ENCODE measurements around the gene ATP2A1.
"Not testable (repeated sequence)": the region's sequence is repeated elsewhere in the genome, so short reads cannot be mapped to it uniquely, and the experiment has no call there.

ATP2A1 gene

DNA sequence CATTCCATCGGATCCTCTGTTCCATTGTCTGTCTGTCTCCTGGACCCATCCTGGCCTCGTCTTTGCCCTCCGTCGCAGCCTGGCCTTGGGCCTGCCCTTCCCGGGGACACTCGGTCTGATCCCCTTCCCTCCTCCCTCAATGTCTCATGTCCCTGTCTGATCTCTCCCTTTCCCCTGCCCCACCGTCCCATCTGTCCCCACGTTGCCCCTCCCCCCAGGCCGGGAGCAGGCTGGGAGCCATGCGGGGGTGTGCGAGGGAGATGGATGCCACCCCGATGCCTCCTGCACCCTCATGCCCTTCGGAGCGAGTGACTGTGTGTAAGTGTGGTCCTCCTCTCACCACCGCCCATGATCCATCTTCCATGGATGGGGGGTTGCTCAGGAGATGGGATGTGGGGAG, 5.3 kb upstream of the ATP2A1 start:
- Mint-ChIP-seq H3K4me1 (ENCODE audit: low read depth) (peaks cover 2% of the 10 kb centered on the region), H3K4me3 (no peak overlapping the region), H3K27me3 (no peaks in the 10 kb centered on the region), H3K27ac (no peak overlapping the region), H3K9me3 (no peaks in the 10 kb centered on the region), H3K36me3 (ENCODE audit: low read depth) (peaks cover 35% of the 10 kb centered on the region)

DNA sequence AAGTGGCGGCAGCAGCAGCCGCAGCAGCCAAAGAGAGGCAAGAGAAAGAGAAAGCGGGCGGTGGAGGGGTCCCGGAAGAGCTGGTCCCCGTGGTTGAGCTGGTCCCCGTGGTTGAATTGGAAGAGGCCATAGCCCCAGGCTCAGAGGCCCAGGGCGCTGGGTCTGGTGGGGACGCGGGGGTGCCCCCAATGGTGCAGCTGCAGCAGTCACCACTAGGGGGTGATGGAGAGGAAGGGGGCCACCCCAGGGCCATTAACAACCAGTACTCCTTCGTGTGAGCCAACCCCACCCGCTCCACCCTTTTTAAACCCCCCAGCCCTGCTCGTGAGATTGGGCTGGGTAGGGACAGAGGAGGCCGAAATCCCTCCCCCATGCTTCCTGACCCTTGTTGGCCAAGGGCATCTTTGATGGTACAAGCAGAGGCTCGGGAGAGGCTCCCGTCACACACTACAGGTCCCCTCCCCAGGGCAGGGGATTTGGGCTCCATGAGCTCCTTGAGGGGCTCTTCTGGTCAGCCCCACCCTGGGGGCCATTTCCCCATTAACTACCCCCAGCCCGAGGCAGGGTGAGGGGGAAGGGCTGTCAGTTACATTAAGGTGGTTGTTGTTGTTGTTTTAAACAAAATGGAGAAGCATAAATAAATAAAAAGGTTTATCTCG, 4.6 kb upstream of the ATP2A1 start:
- Mint-ChIP-seq H3K4me1 (ENCODE audit: low read depth) (peaks cover 7% of the 10 kb centered on the region), H3K9me3 (no peaks in the 10 kb centered on the region), H3K4me3 (no peak overlapping the region)

GRCh38 chr16:28874406-28874805, 3.9 kb upstream of the ATP2A1 start:
- H3K4me1 Mint-ChIP-seq (ENCODE audit: low read depth) = peaks cover 14% of the 10 kb centered on the region
- H3K36me3 Mint-ChIP-seq (ENCODE audit: low read depth) = peaks cover 26% of the 10 kb centered on the region
- H3K4me3 Mint-ChIP-seq = no peak overlapping the region
- H3K27ac Mint-ChIP-seq = no peak overlapping the region
- H3K27me3 Mint-ChIP-seq = no peaks in the 10 kb centered on the region
- H3K9me3 Mint-ChIP-seq = no peaks in the 10 kb centered on the region

More for the DNA sequence above, 4.6 kb upstream of the ATP2A1 start:
- Mint-ChIP-seq H3K36me3 (ENCODE audit: low read depth) (peaks cover 34% of the 10 kb centered on the region), H3K27ac (no peak overlapping the region), H3K27me3 (no peaks in the 10 kb centered on the region)

DNA sequence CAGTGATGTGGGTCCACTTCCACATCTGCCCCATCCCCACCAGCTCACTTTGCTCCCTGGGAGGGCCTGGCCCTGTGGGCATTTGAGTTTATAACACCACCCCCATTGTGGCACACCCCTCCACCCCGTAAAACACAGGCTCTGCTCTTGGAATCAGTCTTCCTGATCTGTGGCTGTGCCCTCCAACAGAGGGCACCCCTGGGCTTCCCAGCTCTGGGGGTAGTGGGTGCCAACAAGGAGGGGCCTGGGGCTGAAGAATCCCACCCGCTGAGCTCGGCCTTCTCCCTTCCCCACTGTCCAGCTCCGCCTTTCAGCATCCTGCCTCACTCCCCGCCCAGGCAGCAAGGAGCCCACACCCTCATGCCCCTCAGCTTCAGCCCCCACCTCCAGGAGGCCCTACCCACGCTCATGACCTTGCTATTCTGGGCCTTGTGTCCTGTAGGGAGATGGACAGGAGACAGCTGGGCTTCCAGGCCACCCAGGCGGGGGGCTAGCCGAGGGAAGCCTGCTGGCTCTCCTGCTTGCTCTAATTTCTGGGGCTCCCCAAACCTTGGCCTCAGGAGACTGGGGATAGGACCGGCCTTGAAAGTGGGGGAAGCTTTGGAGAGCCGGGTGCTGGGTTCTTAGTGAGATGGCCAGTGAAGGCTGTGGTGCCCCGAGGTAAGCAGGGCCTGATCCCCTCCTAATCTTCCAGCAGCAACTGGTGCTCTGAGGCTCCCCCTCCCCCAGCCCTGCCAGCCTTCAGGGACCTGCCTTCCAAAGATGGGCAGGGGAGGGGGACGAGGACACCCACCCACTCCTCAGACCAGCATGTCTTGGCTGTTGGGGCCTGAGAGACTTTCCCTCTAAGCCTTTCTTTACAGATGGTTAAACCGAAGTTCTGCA, 2.9 kb upstream of the ATP2A1 start:
- no peak overlapping the region for H3K27ac Mint-ChIP-seq
- H3K9me3 Mint-ChIP-seq = no peaks in the 10 kb centered on the region
- no peaks in the 10 kb centered on the region for H3K27me3 Mint-ChIP-seq

DNA sequence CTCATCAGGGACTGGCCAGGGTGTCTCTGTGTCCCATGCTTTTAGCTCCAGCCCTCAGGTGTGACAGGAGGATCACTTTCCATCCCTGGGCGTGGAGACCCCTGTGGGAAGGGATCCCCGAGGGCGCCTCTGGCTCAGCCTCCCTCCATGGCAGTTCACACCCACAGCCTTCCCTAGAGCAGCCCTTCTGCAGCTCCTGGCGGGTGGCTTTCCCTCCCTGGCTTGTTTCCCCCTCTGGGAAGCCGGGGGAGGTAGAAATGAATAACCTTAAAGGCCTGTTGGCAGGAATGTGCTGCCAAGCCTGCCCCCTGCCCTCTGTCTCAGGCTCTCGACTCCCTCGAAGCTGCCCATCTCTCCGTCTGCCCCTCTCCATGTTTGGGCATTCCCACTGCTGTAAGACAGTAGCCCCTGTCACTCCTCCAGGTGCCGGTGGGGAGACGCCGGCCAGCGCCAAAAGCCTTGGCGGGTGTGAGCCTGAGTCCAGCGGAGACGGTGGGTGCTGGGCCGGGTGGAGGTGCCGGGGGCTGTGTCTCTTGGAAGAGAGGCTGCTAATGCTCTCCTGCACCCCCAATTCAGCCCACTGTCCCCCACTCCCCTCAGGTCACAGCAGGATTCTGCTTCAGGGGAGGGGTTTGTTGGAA, 2.1 kb upstream of the ATP2A1 start:
- Mint-ChIP-seq H3K9me3 (no peaks in the 10 kb centered on the region), H3K27me3 (peaks cover 6% of the 10 kb centered on the region), H3K4me3 (no peak overlapping the region), H3K36me3 (ENCODE audit: low read depth) (peaks cover 9% of the 10 kb centered on the region), H3K4me1 (ENCODE audit: low read depth) (peaks cover 27% of the 10 kb centered on the region), H3K27ac (no peak overlapping the region)

More for the DNA sequence above, 2.9 kb upstream of the ATP2A1 start:
- Mint-ChIP-seq H3K36me3 (ENCODE audit: low read depth) (peaks cover 17% of the 10 kb centered on the region), H3K4me3 (no peak overlapping the region), H3K4me1 (ENCODE audit: low read depth) (peaks cover 20% of the 10 kb centered on the region)

DNA sequence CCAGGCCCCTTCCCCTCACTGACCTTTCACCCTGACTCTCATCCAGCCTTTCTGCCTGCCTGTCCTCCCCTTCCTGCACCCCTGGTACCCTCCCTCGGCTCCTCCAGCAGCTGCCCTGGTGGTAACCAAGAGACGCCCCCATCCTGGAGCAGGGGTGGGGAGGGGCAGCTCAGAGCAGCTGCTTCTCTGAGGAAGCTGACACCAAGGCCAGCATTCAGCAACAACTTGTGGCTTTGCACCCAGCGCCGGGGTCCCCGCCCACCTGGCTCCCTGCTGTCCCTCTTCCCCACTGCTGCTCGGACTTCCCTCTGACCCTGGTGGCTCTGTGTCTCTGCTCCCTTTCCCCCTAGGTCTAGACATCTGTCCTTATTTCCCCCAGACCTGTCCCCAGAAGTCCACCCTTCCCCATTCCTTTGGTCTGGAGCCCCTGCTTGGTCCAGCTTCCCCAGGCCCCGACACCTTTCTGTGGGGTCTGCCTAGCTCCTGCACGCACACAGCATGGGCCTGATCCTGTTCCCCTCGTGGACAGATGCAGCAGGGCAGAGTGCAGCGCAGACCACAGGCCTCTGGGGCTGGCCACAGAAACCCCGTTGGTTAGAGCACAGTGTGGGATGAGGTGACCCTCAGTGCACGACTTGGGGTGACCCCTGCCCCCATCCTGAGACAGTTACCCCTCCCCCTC, 1.2 kb upstream of the ATP2A1 start:
- Mint-ChIP-seq H3K36me3 (ENCODE audit: low read depth) (peaks cover 6% of the 10 kb centered on the region), H3K4me3 (no peak overlapping the region), H3K27me3 (peaks cover 9% of the 10 kb centered on the region), H3K27ac (no peak overlapping the region), H3K9me3 (no peaks in the 10 kb centered on the region), H3K4me1 (ENCODE audit: low read depth) (peaks cover 29% of the 10 kb centered on the region)

DNA sequence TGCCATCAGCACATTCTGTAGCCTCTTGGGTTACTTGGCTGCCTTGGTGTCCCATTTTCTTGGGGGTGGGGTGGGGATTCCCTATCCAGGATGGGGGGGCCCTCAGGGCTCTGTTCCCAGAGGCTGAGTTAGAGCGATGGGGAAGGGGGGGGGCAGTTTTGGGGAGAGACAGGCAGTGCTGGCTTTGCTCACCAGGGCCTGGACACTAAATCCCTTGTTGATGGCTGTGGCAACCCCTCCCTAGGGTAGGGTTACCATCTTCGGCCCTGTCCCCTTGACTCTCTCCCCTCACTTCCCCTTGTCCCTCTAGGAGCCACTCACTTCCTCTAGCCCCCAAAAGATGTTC, 660 bp upstream of the ATP2A1 start:
- Mint-ChIP-seq H3K27me3 (peaks cover 9% of the 10 kb centered on the region), H3K27ac (no peak overlapping the region), H3K36me3 (ENCODE audit: low read depth) (peaks cover 6% of the 10 kb centered on the region), H3K9me3 (no peaks in the 10 kb centered on the region), H3K4me1 (ENCODE audit: low read depth) (peaks cover 29% of the 10 kb centered on the region), H3K4me3 (no peak overlapping the region)

- Mint-ChIP-seq H3K4me1 (ENCODE audit: low read depth) (peaks cover 29% of the 10 kb centered on the region), H3K4me3 (peak overlapping the region; percentile 87), H3K27me3 (peaks cover 9% of the 10 kb centered on the region), H3K9me3 (no peaks in the 10 kb centered on the region), H3K27ac (peak overlapping the region; percentile 78), H3K36me3 (ENCODE audit: low read depth) (no peaks in the 10 kb centered on the region)
Observed at GRCh38 chr16:28879261-28879840, 1.1 kb downstream of the ATP2A1 start.

GRCh38 chr16:28879841-28880588, 1.7 kb downstream of the ATP2A1 start:
- Mint-ChIP-seq H3K27ac (peak overlapping the region; percentile 37), H3K36me3 (ENCODE audit: low read depth) (no peaks in the 10 kb centered on the region), H3K27me3 (peaks cover 9% of the 10 kb centered on the region), H3K9me3 (no peaks in the 10 kb centered on the region), H3K4me3 (peak overlapping the region; percentile 87), H3K4me1 (ENCODE audit: low read depth) (peaks cover 29% of the 10 kb centered on the region)

GRCh38 chr16:28880589-28880915, 2.3 kb downstream of the ATP2A1 start:
- no peaks in the 10 kb centered on the region for H3K36me3 Mint-ChIP-seq (ENCODE audit: low read depth)
- no peak overlapping the region for H3K27ac Mint-ChIP-seq

DNA sequence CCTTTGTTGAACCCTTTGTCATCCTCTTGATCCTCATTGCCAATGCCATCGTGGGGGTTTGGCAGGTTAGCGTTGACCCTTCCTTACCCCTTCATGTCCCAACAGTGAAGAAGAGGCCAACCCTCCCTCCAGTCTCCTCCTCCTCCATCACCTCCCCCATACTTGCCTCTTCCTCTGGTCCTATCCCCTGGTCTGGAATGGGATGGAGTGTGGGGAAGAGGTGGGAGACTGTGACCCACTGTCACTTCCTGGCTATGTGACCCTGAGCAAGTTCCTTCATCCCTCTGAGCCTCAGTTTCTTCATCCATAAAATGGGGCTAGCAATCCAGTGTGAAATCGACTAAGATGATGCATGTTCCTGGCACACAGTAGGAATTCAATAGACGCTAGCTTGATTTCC, 2.7 kb downstream of the ATP2A1 start:
- peaks cover 9% of the 10 kb centered on the region for H3K27me3 Mint-ChIP-seq
- H3K4me1 Mint-ChIP-seq (ENCODE audit: low read depth) = peaks cover 29% of the 10 kb centered on the region
- H3K27ac Mint-ChIP-seq = peak overlapping the region; percentile 71
- no peaks in the 10 kb centered on the region for H3K9me3 Mint-ChIP-seq
- H3K4me3 Mint-ChIP-seq = peak overlapping the region; percentile 40
- H3K36me3 Mint-ChIP-seq (ENCODE audit: low read depth) = no peaks in the 10 kb centered on the region

More at GRCh38 chr16:28880589-28880915, 2.3 kb downstream of the ATP2A1 start:
- peak overlapping the region; percentile 40 for H3K4me3 Mint-ChIP-seq
- peaks cover 29% of the 10 kb centered on the region for H3K4me1 Mint-ChIP-seq (ENCODE audit: low read depth)
- no peaks in the 10 kb centered on the region for H3K9me3 Mint-ChIP-seq
- peaks cover 9% of the 10 kb centered on the region for H3K27me3 Mint-ChIP-seq

DNA sequence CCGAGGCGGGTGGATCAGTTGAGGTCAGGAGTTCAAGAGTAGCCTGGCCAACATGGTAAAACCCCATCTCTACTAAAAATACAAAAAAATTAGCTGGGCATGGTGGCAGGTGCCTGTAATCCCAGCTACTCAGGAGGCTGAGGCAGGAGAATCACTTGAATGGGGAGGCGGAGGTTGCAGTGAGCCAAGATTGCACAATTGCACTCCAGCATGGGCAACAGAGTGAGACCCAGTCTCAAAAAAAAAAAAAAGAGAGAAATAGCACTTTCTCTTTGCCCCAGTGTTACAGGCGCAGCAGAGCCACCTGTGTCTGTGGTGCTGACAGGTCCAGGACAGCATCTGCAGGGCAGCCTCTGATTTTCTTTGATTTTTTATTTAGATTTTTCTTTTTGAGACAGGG, 3.3 kb downstream of the ATP2A1 start:
- H3K4me3 Mint-ChIP-seq; H3K36me3 Mint-ChIP-seq (ENCODE audit: low read depth); H3K9me3 Mint-ChIP-seq; H3K27me3 Mint-ChIP-seq; H3K27ac Mint-ChIP-seq: not testable (repeated sequence)
- H3K4me1 Mint-ChIP-seq (ENCODE audit: low read depth) = peaks cover 29% of the 10 kb centered on the region

GRCh38 chr16:28882551-28883160, 4.4 kb downstream of the ATP2A1 start:
- H3K27ac Mint-ChIP-seq = no peak overlapping the region
- H3K9me3 Mint-ChIP-seq = no peaks in the 10 kb centered on the region
- H3K27me3 Mint-ChIP-seq = peaks cover 9% of the 10 kb centered on the region
- H3K4me3 Mint-ChIP-seq = no peak overlapping the region
- H3K4me1 Mint-ChIP-seq (ENCODE audit: low read depth) = peaks cover 29% of the 10 kb centered on the region
- no peaks in the 10 kb centered on the region for H3K36me3 Mint-ChIP-seq (ENCODE audit: low read depth)
